Epithelial cell of proximal tubule (primary cell): ENCODE results near the gene CD99L2. TPM values are rescaled to one million over a fixed set of nuclear protein-coding genes. Genes with fewer than 3 reads are reported as not detected.

Experiments used
- DNase-seq: peaks from one replicate; pipeline ENCODE4 v3.0.0-alpha.2; 2011; ENCODE audit warnings: low read depth
- H3K4me3 ChIP-seq: 2 replicates; pipeline ENCODE4 v1.5.1; 2011; ENCODE audit warnings: low read depth, mild to moderate bottlenecking, low read length
- CTCF ChIP-seq: conservative IDR thresholded peaks from 2 replicates; pipeline ENCODE4 v1.5.1; 2012; ENCODE audit warnings: low read depth, mild to moderate bottlenecking, low read length
- total RNA-seq: library from RNA; depleted of rRNA; stranded (reverse); fragments of >200 nt; gene quantifications from 2 replicates; pipeline ENCODE4 v1.2.3, GENCODE V29; 2015

Gene CD99L2
- total RNA-seq = 27.6 and 32.5 TPM in 2 replicates

- peak within 1 kb of the TSS; percentile 72 for H3K4me3 ChIP-seq
- TF ChIP-seq CTCF = no peak
- DNase-seq = no peak
These were observed at the start of gene CD99L2 for GRCh38 chrX:150898343-150899190. CD99L2 (minus strand) TSS chrX:150898668; CDS start chrX:150898588, 80 bp downstream.

- no peak for DNase-seq
- H3K4me3 ChIP-seq = no peak overlapping the region
- no peak for TF ChIP-seq CTCF
These were observed 45.8 kb upstream of the CD99L2 start for GRCh38 chrX:150944233-150944632.

- H3K4me3 ChIP-seq = no peak overlapping the region
- DNase-seq = no peak
- no peak for TF ChIP-seq CTCF
These were observed 44.6 kb upstream of the CD99L2 start for GRCh38 chrX:150942942-150943594.

GRCh38 chrX:150941580-150941979, 43.1 kb upstream of the CD99L2 start:
- no peak for DNase-seq
- H3K4me3 ChIP-seq = no peak overlapping the region
- TF ChIP-seq CTCF = no peak

GRCh38 chrX:150940844-150941495, 42.5 kb upstream of the CD99L2 start:
- no peak for TF ChIP-seq CTCF
- no peak overlapping the region for H3K4me3 ChIP-seq
- DNase-seq = no peak

- no peak overlapping the region for H3K4me3 ChIP-seq
- no peak for DNase-seq
- no peak for TF ChIP-seq CTCF
These were observed 38.1 kb upstream of the CD99L2 start for GRCh38 chrX:150936556-150936955.
